ENCODE results near the gene TMEM220.

DNA sequence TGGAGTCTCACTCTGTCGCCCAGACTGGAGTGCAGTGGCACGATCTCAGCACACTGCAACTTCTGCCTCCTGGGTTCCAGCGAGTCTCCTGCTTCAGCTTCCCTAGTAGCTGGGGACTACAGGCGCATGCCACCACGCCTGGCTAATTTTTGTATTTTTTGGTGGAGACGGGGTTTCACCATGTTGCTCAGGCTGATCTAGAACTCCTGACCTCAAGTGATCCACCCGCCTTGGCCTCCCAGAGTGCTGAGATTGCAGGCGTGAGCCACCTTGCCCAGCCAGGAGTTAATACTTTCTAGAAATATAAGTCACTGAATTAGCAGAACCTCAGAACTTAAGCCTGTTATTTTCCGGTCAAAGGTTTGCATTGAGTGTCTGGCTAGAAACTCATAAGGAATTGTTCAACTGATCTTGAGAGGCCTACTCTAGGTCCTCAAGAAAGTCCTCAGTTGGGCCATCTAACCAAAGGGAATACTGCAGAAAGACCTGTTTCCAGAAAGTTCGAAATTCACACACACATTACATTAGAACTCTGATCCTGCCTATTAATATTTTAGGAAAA is 1.4 kb downstream of the TMEM220 start:
- TF ChIP-seq ZNF274 (IDR thresholded peaks at IDR 0.05; ENCODE audit: low read depth, low read length) (no peak), SUZ12 (IDR thresholded peaks at IDR 0.05; ENCODE audit: extremely low read depth, insufficient read depth, insufficient read length) (no peak)

All from NT2/D1 (cell line).